Testis (tissue), 3 donors: Measurements from ENCODE around the gene VWA8. TPM values are rescaled to one million over a fixed set of nuclear protein-coding genes. Genes with fewer than 3 reads are reported as not detected.
"Not testable (repeated sequence)": the region's sequence is repeated elsewhere in the genome, so short reads cannot be mapped to it uniquely, and the experiment has no call there.

Experiments
- DNase-seq: peaks from one replicate; pipeline ENCODE4 v3.0.0-alpha.2; 2019
- H3K27ac ChIP-seq, 2 donors: fragments of 200-600 bp; sonication (generic); one replicate each; pipeline ENCODE4 v1.5.1; 2019
- H3K27me3 ChIP-seq: fragments of 200-600 bp; sonication (generic); one replicate; pipeline ENCODE4 v1.5.1; 2019
- H3K36me3 ChIP-seq: fragments of 200-600 bp; sonication (generic); one replicate; pipeline ENCODE4 v1.5.1; 2017; ENCODE audit warnings: low read depth; ENCODE audit errors: missing control alignments
- H3K4me1 ChIP-seq: fragments of 200-600 bp; sonication (generic); one replicate; pipeline ENCODE4 v1.5.1; 2019
- H3K4me3 ChIP-seq, 2 donors: fragments of 200-600 bp; sonication (generic); one replicate each; pipeline ENCODE4 v1.5.1; 2017 to 2019
- H3K9me3 ChIP-seq: fragments of 200-600 bp; sonication (generic); one replicate; pipeline ENCODE4 v1.5.1; 2017
- CTCF ChIP-seq, 3 experiments: fragments of 450-650 bp in 2 of 3; fragments of 200-600 bp in 1 of 3; sonication (generic) in 1 of 3; IDR thresholded peaks; one replicate each; pipeline ENCODE4 v1.5.1; 2016 to 2019; ENCODE audit warnings: antibody characterized with exemption in 3 of 3, mild to moderate bottlenecking in 2 of 3, moderate library complexity in 1 of 3
- POLR2A ChIP-seq: fragments of 450-650 bp; IDR thresholded peaks from one replicate; pipeline ENCODE4 v1.6.1; 2017; ENCODE audit warnings: antibody characterized with exemption, mild to moderate bottlenecking, moderate library complexity
- WGBS, 2 donors: methylation state at CpG; one replicate each; pipeline ENCODE4 v1.1.5; 2018; 5-methylcytosine and 5-hydroxymethylcytosine counted together
- intact Hi-C: fragments of 100-400 bp; cut with DNase I; formaldehyde crosslinking; loops from one replicate; pipeline ENCODE4 v1.15.1; 2023; ENCODE audit warnings: low total_unique reads
- polyA plus RNA-seq: library from polyadenylated mRNA; stranded (reverse); fragments of 350-450 nt; fragmentation: Illumina TruSeq; extraction: RNeasy Lipid Tissue Mini Kit (QIAGEN cat#74804); gene quantifications from one replicate; pipeline ENCODE4 v1.2.3, GENCODE V29; 2014; ENCODE audit warnings: low read depth, low replicate concordance; ENCODE audit not compliant: insufficient read depth
- total RNA-seq, 2 donors: library from RNA; depleted of rRNA; stranded (reverse); fragments of >200 nt; gene quantifications; one replicate each; pipeline ENCODE4 v1.2.3, GENCODE V29; 2016

The VWA8 gene
- total and polyA plus RNA-seq, 3 donors from 2014 or later: 6.9 to 27.1 (median 15.2) TPM

GRCh38 chr13:41837629-41838028, 123.3 kb downstream of the VWA8 start:
- TF ChIP-seq CTCF (IDR thresholded peaks at IDR 0.05) (no peak), POLR2A (no peak)
- intact Hi-C loops: no loop called here
- H3K27me3 ChIP-seq: no peaks in the 10 kb centered on the region
- no peak overlapping the region for H3K27ac ChIP-seq
- WGBS, 2 donors: 68 to 77% methylated on average over 2 of the region's 2 CpGs
- H3K4me1 ChIP-seq: no peaks in the 10 kb centered on the region
- H3K9me3 ChIP-seq: no peaks in the 10 kb centered on the region
- H3K4me3 ChIP-seq: no peak overlapping the region
- DNase-seq: no peak
- H3K36me3 ChIP-seq: no peaks in the 10 kb centered on the region

- TF ChIP-seq POLR2A (no peak), CTCF (IDR thresholded peaks at IDR 0.05) (no peak)
- Histone ChIP-seq H3K27ac (no peak overlapping the region), H3K36me3 (no peaks in the 10 kb centered on the region), H3K4me3 (no peak overlapping the region), H3K27me3 (no peaks in the 10 kb centered on the region), H3K9me3 (no peaks in the 10 kb centered on the region), H3K4me1 (no peaks in the 10 kb centered on the region)
- no peak for DNase-seq
- intact Hi-C loops: no loop called here
- 86 to 87% methylated on average over 2 of the region's 2 CpGs for WGBS, 2 donors
Measured at GRCh38 chr13:41835871-41836270, 125.0 kb downstream of the VWA8 start.

GRCh38 chr13:41834697-41835096, 126.2 kb downstream of the VWA8 start:
- intact Hi-C loops, H3K27me3 ChIP-seq, H3K27ac ChIP-seq, H3K9me3 ChIP-seq, H3K4me3 ChIP-seq, DNase-seq, H3K4me1 ChIP-seq, H3K36me3 ChIP-seq: not testable (repeated sequence)
- 92 to 95% methylated on average over 3 of the region's 3 CpGs for WGBS, 2 donors

- TF ChIP-seq CTCF (IDR thresholded peaks at IDR 0.05) (no peak), POLR2A (no peak)
- no peak for DNase-seq
- Histone ChIP-seq H3K27ac (no peak overlapping the region), H3K36me3 (no peaks in the 10 kb centered on the region), H3K4me1 (no peaks in the 10 kb centered on the region), H3K4me3 (no peak overlapping the region), H3K27me3 (no peaks in the 10 kb centered on the region), H3K9me3 (no peaks in the 10 kb centered on the region)
- intact Hi-C loops: no loop called here
Measured at GRCh38 chr13:41833831-41834230, 127.1 kb downstream of the VWA8 start.

GRCh38 chr13:41833201-41833600, 127.7 kb downstream of the VWA8 start:
- no peaks in the 10 kb centered on the region for H3K36me3 ChIP-seq
- intact Hi-C loops: no loop called here
- no peak overlapping the region for H3K4me3 ChIP-seq
- TF ChIP-seq CTCF (IDR thresholded peaks at IDR 0.05): no peak
- TF ChIP-seq POLR2A: no peak
- WGBS, 2 donors: 93 to 94% methylated on average over 7 of the region's 7 CpGs
- H3K27ac ChIP-seq: no peak overlapping the region
- DNase-seq: no peak
- H3K27me3 ChIP-seq: no peaks in the 10 kb centered on the region
- no peaks in the 10 kb centered on the region for H3K4me1 ChIP-seq
- no peaks in the 10 kb centered on the region for H3K9me3 ChIP-seq
